Glomerular visceral epithelial cell (primary cell): ENCODE measurements around the gene GTPBP10.

Experiments
- DNase-seq: peaks from one replicate; pipeline ENCODE4 v3.0.0-alpha.2; 2016; ENCODE audit errors: extremely low spot score

The GTPBP10 gene

DNA sequence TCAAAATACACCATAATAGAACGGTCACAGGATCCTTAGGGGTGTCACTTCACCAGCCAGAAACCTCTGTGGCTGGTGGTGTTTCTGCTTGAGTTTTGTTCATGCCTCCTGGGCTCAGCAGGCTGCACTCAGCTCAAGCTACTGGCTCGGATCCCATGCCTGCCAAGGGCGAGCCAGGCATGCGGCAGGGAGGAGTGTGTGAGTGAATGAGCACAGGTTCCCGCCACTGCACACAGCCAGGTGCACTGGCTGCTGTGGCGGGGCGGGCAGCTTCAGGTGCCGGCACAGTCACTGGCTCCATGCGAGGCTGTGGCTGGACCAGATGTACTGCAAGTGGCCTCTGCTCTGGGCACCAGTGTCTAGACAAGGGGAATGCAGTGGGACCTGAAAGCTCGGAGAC, 86.2 kb downstream of the GTPBP10 start:
- DNase-seq = no peak

DNA sequence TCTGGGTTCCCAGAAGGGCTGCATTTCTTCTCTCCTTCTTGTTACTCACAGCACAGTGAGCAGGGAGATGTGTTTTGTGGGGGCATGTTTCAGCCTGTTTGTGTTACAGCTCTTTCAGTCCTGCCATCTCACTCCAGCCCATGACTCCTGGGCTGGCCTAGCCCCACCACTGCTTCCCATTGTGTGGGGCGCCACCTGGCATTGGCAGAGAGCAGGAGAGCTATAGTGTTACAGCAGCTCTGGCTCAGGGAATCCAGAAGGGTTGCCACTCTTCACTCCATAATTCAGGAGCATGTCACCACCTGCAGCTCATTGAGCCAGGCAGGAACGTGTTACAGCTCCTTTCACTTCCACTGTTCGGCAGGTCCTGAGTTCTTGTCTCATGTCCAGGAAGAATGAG, 86.7 kb downstream of the GTPBP10 start:
- no peak for DNase-seq
